ENCODE data around the gene GPR161.
"Not testable (repeated sequence)": the region's sequence is repeated elsewhere in the genome, so short reads cannot be mapped to it uniquely, and the experiment has no call there.

Gene GPR161, protein sequence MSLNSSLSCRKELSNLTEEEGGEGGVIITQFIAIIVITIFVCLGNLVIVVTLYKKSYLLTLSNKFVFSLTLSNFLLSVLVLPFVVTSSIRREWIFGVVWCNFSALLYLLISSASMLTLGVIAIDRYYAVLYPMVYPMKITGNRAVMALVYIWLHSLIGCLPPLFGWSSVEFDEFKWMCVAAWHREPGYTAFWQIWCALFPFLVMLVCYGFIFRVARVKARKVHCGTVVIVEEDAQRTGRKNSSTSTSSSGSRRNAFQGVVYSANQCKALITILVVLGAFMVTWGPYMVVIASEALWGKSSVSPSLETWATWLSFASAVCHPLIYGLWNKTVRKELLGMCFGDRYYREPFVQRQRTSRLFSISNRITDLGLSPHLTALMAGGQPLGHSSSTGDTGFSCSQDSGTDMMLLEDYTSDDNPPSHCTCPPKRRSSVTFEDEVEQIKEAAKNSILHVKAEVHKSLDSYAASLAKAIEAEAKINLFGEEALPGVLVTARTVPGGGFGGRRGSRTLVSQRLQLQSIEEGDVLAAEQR

GRCh38 chr1:168136709-168137514, at the start of gene GPR161:
TSS of gene GPR161 (minus strand) at chr1:168136930. CDS start at chr1:168104850, 32,080 bp downstream.
- DNase-seq (ENCODE audit: low read depth), result no peak

GRCh38 chr1:168181063-168181720, 44.5 kb upstream of the GPR161 start:
- DNase-seq (ENCODE audit: low read depth), result not testable (repeated sequence)

- no peak for DNase-seq (ENCODE audit: low read depth)
These were observed 43.4 kb upstream of the GPR161 start for GRCh38 chr1:168180148-168180524.

DNA sequence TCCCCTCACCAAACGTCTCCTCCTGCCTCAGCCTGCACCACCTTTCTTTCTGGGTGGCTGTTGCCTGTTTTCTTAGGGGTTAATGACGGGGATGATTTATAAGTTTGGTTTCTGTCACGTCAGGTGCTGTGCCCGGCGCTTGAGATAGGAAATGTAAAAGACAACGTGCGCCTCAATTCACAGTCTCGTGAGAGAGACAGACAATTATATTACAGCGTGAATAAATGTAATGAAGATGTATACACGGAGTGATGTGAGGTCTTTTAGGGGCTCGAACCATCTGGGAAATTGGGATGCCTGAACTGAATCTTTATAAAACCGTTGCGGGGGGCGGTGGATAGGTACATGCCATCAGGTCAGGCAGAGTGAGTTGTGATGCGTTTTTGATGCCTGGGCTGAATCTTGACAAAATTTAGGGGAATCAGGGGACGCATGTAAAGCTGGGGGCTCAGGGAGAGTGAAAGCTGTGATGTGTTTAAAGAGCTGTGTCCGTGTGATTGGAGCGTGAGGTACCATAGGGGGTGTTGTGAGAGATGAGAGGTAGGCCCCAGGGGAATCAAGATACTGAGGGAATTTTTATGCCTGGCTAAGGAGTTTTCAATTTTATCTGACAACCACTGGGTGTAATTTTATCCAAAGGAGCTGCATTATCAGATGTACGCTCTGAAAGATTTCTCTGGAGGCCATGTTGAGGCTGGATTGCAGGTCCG, 42.9 kb upstream of the GPR161 start:
- no peak for DNase-seq (ENCODE audit: low read depth)

DNA sequence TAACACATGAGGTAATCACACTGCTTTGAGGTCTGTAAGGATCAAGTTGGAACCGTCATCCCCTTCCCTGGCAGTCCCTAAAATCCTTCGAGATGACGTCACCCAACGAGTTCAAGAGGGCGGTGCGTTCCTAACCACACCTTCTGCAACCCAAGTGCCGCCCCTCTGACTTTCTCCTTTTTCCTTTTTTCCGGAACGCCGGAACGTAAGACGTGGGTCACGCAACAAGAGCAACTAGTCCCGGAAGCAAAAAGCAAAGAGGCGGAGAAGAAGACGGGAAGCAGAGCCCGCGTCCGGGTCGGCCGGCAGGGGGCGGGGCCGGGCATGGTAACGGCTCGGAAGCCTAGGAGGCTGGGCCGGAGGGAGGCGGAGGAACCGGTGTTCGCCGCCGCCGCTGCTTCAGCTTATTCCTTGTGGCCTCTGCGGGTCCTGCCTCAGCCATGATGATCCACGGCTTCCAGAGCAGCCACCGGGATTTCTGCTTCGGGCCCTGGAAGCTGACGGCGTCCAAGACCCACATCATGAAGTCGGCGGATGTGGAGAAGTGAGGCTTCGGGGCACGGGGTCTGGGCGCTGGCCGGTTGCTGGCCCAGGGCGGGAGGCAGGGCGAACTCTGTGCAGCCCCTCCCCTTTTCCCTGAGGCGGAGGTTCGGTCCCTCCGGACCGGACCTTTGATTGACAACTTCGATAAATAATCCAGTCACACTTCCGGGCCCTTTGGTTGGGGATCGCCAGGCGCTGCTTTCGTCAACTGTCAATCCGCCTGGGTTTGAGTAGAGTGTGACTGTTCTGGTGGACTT, 42.1 kb upstream of the GPR161 start, which contains the start of gene TIPRL:
Gene TIPRL (plus strand): TSS at position 325 of the 800 bp plus-strand sequence. CDS start 116 bp downstream, at position 441.
- peak; percentile 98 for DNase-seq (ENCODE audit: low read depth)

GRCh38 chr1:168178227-168178637, 41.5 kb upstream of the GPR161 start:
- no peak for DNase-seq (ENCODE audit: low read depth)

DNA sequence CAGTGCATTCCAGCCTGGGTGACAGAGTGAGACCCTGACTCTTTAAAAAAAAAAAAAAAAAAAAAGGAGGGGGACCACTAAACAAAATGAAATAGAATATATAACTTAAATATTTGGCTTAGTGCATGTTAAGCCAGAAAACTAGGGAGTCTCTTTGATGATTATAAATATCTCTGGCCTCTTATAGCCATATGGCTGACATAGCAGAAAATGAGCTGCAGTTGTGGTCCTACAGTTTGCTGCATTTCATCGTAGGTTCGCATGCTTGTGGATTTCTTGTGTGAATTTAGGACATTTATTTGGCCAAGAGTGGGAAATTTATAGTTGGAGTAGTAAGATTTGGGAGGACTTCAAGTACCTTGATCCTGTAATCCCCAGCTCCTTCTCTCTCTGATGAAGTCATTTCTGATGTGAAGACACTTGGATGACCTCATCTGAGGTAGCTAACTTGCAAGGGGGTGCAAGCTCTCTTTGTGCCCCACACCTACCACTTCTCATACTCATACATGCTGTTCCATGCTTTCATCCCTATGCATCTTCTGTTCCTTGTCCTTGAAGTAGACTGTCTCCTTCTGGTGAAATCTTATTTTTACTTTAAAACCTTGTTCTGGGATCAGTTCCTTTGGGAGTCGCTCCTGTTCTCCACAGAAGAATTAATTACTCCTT, 35.7 kb upstream of the GPR161 start:
- DNase-seq (ENCODE audit: low read depth), result no peak

- no peak for DNase-seq (ENCODE audit: low read depth)
These were observed 34.1 kb upstream of the GPR161 start for GRCh38 chr1:168170564-168171508.

DNA sequence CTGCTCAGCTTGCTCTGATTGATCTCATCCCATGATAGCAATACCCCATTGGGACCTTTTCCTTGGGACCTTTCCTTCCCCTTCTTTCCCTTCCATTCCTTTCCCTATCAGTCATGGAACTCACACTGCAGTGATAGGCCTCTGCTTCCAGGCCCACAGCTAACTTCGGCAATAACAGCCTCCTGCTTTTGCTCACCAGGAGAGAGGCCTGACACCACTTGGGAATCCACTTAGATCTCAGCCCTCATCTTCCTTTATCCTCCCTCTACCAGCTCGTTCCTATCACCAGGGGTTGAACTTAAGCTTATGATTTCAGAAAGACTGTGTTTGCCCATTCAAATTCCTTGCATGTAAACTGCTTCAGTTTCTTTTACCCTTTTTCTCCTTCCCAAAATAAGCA, 31.1 kb upstream of the GPR161 start:
- DNase-seq (ENCODE audit: low read depth), result no peak

- DNase-seq (ENCODE audit: low read depth), result no peak
These were observed 28.0 kb upstream of the GPR161 start for GRCh38 chr1:168164771-168165170.

DNA sequence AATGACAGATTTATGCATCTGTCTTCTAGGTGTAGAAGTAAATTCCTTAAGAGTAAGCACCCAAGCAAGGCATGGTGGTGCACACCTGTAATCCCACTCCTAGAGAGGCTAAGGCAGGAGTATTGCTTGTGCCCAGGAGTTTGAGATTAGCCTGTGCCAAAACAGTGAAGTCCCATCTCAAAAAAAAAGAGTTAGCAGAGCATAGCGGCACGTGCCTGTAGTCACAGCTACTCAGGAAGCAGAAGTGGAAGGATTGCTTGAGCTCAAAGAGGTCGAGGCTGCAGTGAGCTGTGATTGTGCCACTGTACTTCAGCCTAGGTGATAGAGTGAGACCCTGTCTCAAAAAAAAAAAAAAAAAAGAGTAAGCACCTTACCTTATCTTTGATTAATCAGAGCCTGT, 26.9 kb upstream of the GPR161 start:
- no peak for DNase-seq (ENCODE audit: low read depth)

- no peak for DNase-seq (ENCODE audit: low read depth)
These were observed 24.7 kb upstream of the GPR161 start for GRCh38 chr1:168161459-168161858.

DNA sequence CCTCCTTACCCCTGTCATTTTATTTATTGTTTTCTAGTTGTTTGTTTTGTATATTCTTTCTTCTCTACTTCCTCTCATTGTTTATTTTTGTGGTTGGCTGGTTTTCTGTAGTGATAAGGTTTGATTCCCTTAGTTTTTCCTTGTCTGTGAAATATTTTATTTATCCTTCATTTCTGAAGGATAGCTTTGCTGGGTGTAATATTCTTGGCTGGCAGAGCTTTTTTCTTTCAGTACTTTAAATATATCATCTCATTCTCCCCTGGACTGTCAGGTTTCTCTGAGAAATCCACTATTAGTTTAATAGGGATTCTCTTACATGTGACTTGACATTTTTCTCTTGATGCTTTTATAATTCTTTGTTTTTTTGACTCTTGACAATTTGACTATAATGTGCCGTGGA, 23.2 kb upstream of the GPR161 start:
- no peak for DNase-seq (ENCODE audit: low read depth)

- no peak for DNase-seq (ENCODE audit: low read depth)
These were observed 22.5 kb upstream of the GPR161 start for GRCh38 chr1:168159251-168159650.

DNA sequence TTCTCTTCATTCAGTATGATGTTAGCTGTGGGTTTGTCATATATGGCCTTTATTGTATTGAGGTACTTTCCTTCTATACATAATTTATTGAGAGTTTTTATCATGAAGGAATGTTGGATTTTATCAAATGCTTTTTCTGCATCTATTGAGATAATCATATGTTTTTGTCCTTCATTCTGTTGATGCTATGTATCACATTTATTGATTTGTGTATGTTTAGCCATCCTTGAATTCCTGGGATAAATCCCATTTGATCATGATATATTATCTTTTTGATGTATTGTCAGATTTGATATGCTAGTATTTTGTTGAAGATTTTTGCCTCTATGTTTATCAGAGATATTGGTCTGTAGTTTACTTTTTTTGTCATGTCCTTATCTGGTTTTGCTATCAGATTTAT, 20.9 kb upstream of the GPR161 start:
- DNase-seq (ENCODE audit: low read depth), result no peak

DNA sequence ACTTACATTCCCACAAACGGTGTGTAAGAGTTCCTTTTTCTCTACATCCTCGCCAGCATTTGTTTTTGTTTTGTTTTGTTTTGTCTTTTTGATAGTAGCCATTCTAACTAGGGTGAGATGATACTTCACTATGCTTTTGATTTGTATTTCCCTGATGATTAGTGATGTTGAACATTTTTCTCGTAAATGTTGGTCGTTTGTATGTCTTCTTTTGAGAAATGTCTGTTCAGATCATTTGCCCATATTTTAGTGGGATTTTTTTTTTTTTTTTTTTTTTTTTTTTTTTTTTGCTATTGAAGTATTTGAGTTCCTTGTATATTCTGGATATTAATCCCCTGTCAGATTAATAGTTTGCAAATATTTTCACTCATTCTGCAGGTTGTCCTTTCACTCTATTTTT, 19.2 kb upstream of the GPR161 start:
- DNase-seq (ENCODE audit: low read depth), result no peak

- DNase-seq (ENCODE audit: low read depth), result not testable (repeated sequence)
These were observed 18.0 kb upstream of the GPR161 start for GRCh38 chr1:168154707-168155106.

DNA sequence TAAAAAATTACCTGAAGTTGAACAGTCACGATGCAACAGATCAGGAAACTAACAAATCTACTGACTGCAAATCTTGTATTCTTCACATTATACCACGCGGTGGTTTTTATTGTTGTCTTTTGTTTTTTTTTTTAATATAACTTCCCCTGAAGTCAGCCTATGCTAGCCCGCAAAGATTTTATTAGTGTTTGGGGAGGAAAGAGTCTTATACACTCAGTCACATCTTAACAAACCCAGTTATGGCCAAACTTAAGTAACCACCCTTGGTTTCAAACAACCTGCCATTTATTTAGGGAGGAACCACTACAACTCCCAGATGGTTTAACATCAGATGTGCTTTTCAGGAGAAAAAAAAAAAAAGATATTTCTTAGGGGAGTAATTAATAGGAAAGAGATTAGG, 15.2 kb upstream of the GPR161 start:
- DNase-seq (ENCODE audit: low read depth), result no peak

GRCh38 chr1:168150283-168150682, 13.6 kb upstream of the GPR161 start:
- DNase-seq (ENCODE audit: low read depth), result no peak

Measured in stromal cell of bone marrow (primary cell).